COLO668 (cell line): ENCODE measurements around the gene NLRP6.
"Not testable (repeated sequence)": the region's sequence is repeated elsewhere in the genome, so short reads cannot be mapped to it uniquely, and the experiment has no call there.

ENCODE experiments used
- DNase-seq: peaks from one replicate; lab custom pipeline; 2025; ENCODE audit not compliant: unreplicated experiment; lab: John Stamatoyannopoulos, UW

NLRP6 gene

GRCh38 chr11:255816-256215 is 22.4 kb upstream of the NLRP6 start:
- no peak for DNase-seq

- DNase-seq: no peak
Measured at GRCh38 chr11:256952-257737, 21.1 kb upstream of the NLRP6 start.

GRCh38 chr11:257766-258493 is 20.3 kb upstream of the NLRP6 start:
- no peak for DNase-seq

GRCh38 chr11:259413-259812 is 18.8 kb upstream of the NLRP6 start:
- DNase-seq: no peak

- no peak for DNase-seq
Measured at GRCh38 chr11:261624-262023, 16.6 kb upstream of the NLRP6 start.

GRCh38 chr11:266676-267439 is 11.3 kb upstream of the NLRP6 start:
- no peak for DNase-seq

GRCh38 chr11:267491-267994 is 10.7 kb upstream of the NLRP6 start:
- no peak for DNase-seq

- not testable (repeated sequence) for DNase-seq
Measured at GRCh38 chr11:268716-269145, 9.5 kb upstream of the NLRP6 start.

- DNase-seq: no peak
Measured at GRCh38 chr11:269146-269890, 8.9 kb upstream of the NLRP6 start.

GRCh38 chr11:270451-271318 is 7.5 kb upstream of the NLRP6 start:
- no peak for DNase-seq

- no peak for DNase-seq
Measured at GRCh38 chr11:271319-271715, 6.9 kb upstream of the NLRP6 start.

- no peak for DNase-seq
Measured at GRCh38 chr11:272195-272930, 5.8 kb upstream of the NLRP6 start.

GRCh38 chr11:272931-273198 is 5.3 kb upstream of the NLRP6 start:
- no peak for DNase-seq

- no peak for DNase-seq
Measured at GRCh38 chr11:276219-276618, 2.0 kb upstream of the NLRP6 start.

GRCh38 chr11:279040-279965 is 1.1 kb downstream of the NLRP6 start:
- DNase-seq: no peak

- peak; percentile 3 for DNase-seq
Measured at GRCh38 chr11:279966-280705, 1.9 kb downstream of the NLRP6 start.

- no peak for DNase-seq
Measured at GRCh38 chr11:280706-281485, 2.7 kb downstream of the NLRP6 start.
